Measurements from ENCODE around the gene IGF2BP2.

DNA sequence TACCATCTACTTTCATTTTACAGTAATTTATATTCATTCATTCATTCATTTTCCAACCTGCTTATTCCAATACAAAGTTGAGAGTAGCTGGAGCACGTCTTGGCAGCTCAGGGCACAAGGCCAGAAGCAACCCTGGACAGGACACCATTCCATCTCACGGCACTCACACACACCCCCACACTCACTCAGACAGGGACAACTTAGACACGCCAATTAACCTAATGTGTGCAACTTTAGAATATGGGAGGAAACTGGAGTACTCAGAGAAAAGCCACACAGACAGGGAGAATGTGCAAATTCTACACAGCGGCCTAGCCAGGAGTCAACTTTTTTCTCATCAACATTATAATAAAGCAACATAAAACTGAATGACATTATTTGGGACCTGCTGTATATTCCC is 46.7 kb downstream of the IGF2BP2 start:
- TF ChIP-seq, protein P1, sequence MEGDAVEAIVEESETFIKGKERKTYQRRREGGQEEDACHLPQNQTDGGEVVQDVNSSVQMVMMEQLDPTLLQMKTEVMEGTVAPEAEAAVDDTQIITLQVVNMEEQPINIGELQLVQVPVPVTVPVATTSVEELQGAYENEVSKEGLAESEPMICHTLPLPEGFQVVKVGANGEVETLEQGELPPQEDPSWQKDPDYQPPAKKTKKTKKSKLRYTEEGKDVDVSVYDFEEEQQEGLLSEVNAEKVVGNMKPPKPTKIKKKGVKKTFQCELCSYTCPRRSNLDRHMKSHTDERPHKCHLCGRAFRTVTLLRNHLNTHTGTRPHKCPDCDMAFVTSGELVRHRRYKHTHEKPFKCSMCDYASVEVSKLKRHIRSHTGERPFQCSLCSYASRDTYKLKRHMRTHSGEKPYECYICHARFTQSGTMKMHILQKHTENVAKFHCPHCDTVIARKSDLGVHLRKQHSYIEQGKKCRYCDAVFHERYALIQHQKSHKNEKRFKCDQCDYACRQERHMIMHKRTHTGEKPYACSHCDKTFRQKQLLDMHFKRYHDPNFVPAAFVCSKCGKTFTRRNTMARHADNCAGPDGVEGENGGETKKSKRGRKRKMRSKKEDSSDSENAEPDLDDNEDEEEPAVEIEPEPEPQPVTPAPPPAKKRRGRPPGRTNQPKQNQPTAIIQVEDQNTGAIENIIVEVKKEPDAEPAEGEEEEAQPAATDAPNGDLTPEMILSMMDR (IDR thresholded peaks at IDR 0.05): no peak
- TF ChIP-seq EP300 (IDR thresholded peaks at IDR 0.05) (no peak), POLR2AphosphoS5 (IDR thresholded peaks at IDR 0.05) (no peak)
